RWPE1 (cell line): ENCODE results near the gene MPLKIP.
"Not testable (repeated sequence)": the region's sequence is repeated elsewhere in the genome, so short reads cannot be mapped to it uniquely, and the experiment has no call there.

ENCODE experiments used
- CTCF ChIA-PET: fragments of 350-600 bp; sonication (Branson Sonifier 250); formaldehyde crosslinking; extraction: SDS; loops from one replicate; lab custom pipeline; 2021; lab: Yijun Ruan, JAX
- POLR2A ChIA-PET: fragments of 400-600 bp; formaldehyde crosslinking; extraction: SDS; loops from one replicate; lab custom pipeline; 2020; ENCODE audit warnings: antibody characterized with exemption; ENCODE audit not compliant: low non-redundant PET; lab: Yijun Ruan, JAX
- DNase-seq: peaks from one replicate; pipeline ENCODE4 v3.0.0; 2012; ENCODE audit warnings: low spot score
- H3K27ac ChIP-seq: fragments of 450-650 bp; 2 replicates; pipeline ENCODE4 v1.5.1; 2017
- CTCF ChIP-seq: fragments of 450-650 bp; conservative IDR thresholded peaks from 2 replicates; pipeline ENCODE4 v1.5.1; 2017; ENCODE audit warnings: low read depth, mild to moderate bottlenecking

The MPLKIP gene

GRCh38 chr7:40134428-40135316 is at the start of gene MPLKIP, which contains the start of gene SUGCT:
Gene MPLKIP (minus strand): TSS chr7:40134622. CDS start chr7:40134567, 55 bp downstream.
Gene SUGCT (plus strand): TSS chr7:40135005.
- DNase-seq: peak; percentile 89
- peak; percentile 99 for TF ChIP-seq CTCF
- peak within 1 kb of the TSS; percentile 93 for H3K27ac ChIP-seq
- POLR2A ChIA-PET: interaction anchor here (0.6 to 0.7 kb wide), 2 partner anchors 58 to 973 kb away, joined by 3 read pairs; no protein-coding TSS in a partner anchor
- CTCF ChIA-PET: interaction anchor here (0.5 to 1.4 kb wide), 10 partner anchors 10 to 559 kb away, joined by 3 to 7 read pairs (median 4); no protein-coding TSS in a partner anchor

DNA sequence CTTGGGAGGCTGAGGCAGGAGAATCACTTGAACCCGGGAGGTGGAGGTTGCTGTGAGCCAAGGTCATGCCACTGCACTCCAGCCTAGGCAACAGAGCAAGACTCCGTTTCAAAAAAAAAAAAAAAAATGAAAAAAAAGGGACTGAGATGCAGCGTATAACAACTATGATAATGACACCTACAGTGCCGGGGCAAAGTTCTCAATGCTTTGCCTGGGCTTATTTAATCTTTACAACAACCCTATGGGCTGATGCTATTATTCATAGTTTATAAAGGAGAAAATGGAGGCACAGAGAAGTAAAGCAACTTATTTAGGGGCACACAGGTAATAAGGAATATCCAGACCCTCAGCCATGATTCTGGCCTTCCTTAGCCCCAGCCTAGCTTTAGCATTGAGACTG is 48.0 kb upstream of the MPLKIP start:
- CTCF ChIA-PET: no interaction called here
- POLR2A ChIA-PET: no interaction called here
- DNase-seq: no peak
- TF ChIP-seq CTCF: no peak
- no peak overlapping the region for H3K27ac ChIP-seq

DNA sequence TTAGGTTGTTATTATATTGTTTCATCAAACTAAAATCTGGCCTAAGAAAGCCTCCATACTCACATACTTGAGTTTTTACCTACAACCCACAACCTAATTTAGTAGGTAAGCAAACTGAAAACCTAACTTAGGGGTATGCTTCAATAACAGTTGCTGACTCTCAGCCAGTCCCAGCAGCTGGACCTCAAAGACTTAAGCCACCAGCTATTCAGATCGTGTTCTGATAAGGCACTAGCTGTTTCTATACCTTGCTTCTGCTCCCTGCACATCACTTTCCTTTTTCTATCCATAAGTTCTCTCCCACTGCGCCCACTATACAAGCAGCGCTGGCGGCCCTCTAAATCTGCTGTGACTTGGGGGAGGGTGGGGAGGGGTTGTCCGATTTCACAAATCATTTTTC is 42.6 kb upstream of the MPLKIP start:
- no peak for TF ChIP-seq CTCF

DNA sequence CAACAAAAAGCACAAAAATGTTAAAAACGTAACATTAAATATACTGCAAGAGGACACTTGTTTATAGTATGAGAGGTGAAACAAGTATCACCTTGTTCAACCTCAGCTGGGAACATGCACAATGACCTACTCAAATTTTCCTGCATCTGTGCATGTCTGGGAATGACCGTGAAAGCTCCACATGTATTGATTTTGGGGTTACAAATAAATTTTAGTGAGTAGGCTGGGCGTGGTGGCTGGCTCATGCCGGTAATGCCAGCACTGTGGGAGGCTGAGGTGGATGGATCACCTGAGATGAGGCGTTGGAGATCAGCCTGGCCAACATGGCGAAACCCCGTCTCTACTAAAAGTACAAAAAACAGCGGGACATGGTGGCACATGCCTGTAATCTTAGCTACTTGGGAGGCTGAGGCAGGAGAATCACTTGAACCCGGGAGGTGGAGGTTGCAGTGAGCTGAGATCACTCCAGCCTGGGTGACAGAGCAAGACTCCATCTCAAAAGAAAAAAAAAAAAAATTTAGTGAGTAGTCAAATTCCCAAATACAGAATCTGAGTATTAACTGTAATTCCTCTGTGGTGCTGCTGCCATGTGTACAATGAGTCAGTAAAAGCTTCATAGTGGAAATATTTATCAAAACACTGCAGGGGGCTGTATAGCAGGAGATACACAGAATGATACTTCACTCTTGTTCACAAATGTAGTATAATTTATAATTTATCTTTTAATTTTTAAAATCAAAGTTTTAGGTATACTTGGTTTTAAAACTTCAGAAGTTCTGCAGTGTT is 41.5 kb upstream of the MPLKIP start:
- TF ChIP-seq CTCF: no peak
- POLR2A ChIA-PET: no interaction called here
- CTCF ChIA-PET: interaction anchor here (0.6 to 0.7 kb wide), 2 partner anchors 22 to 39 kb away, joined by 3 read pairs; no protein-coding TSS in a partner anchor
- no peak overlapping the region for H3K27ac ChIP-seq
- DNase-seq: no peak

More for the DNA sequence above, 42.6 kb upstream of the MPLKIP start:
- ChIA-PET POLR2A (no interaction called here), CTCF (no interaction called here)
- DNase-seq: no peak
- H3K27ac ChIP-seq: no peak overlapping the region

- H3K27ac ChIP-seq, POLR2A ChIA-PET: not testable (repeated sequence)
Observed at GRCh38 chr7:40175256-40175655, 40.8 kb upstream of the MPLKIP start.

DNA sequence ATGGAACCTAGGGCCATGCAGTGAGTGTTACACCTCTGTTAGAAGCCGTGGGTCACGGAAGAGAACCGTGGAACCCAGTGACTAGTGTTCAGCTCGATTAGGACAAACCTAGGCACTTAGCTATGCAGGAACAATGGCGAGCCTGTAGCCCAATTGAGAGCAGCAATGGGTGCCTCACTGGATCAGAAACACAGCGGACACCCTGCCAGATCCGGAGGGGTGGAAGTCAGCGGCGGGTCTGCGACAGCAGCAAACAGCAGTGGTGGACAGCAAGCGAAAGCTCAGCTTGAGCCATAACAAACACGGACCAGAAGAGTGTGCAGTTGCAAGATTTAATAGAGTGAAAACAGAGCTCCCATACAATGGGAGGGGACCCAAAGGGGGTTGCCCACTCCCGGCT is 38.7 kb upstream of the MPLKIP start:
- H3K27ac ChIP-seq, POLR2A ChIA-PET, DNase-seq, CTCF ChIA-PET: not testable (repeated sequence)

More at GRCh38 chr7:40175256-40175655, 40.8 kb upstream of the MPLKIP start:
- CTCF ChIA-PET: interaction anchor here (0.6 to 0.7 kb wide), 2 partner anchors 23 to 38 kb away, joined by 3 read pairs; no protein-coding TSS in a partner anchor
- not testable (repeated sequence) for DNase-seq

- DNase-seq, H3K27ac ChIP-seq, CTCF ChIA-PET, POLR2A ChIA-PET: not testable (repeated sequence)
Observed at GRCh38 chr7:40168266-40168665, 33.8 kb upstream of the MPLKIP start.
